Mesenchymal stem cell (in vitro differentiated cells and primary cell): ENCODE data around the gene NIF3L1. TPM values are rescaled to one million over a fixed set of nuclear protein-coding genes. Genes with fewer than 3 reads are reported as not detected.

ENCODE experiments used
- DNase-seq: peaks from one replicate; pipeline ENCODE4 v3.0.0-alpha.2; 2013
- H2AFZ ChIP-seq: one replicate; pipeline ENCODE4 v1.6.1; 2013; ENCODE audit warnings: low read depth, mild to moderate bottlenecking, control low read depth, inconsistent platforms, low read length, moderate library complexity
- H2AK5ac ChIP-seq: 2 replicates; pipeline ENCODE4 v1.6.1; 2013; ENCODE audit warnings: low read length, moderate library complexity, mild to moderate bottlenecking, inconsistent platforms; ENCODE audit not compliant: severe bottlenecking
- H2BK120ac ChIP-seq: one replicate; pipeline ENCODE4 v1.6.1; 2013; ENCODE audit warnings: low read depth, mild to moderate bottlenecking, inconsistent platforms, low read length, moderate library complexity
- H2BK12ac ChIP-seq, 2 experiments: one replicate each; pipeline ENCODE4 v1.6.1; 2013; ENCODE audit warnings: inconsistent platforms in 2 of 2, low read length in 2 of 2, mild to moderate bottlenecking in 2 of 2, moderate library complexity in 2 of 2, control low read depth in 1 of 2
- H2BK15ac ChIP-seq: one replicate; pipeline ENCODE4 v1.6.1; 2013; ENCODE audit warnings: mild to moderate bottlenecking, low read depth, inconsistent platforms; ENCODE audit not compliant: poor library complexity, severe bottlenecking
- H2BK5ac ChIP-seq: 2 replicates; pipeline ENCODE4 v1.6.1; 2013; ENCODE audit warnings: low read depth, mild to moderate bottlenecking, low read length, control low read depth, inconsistent platforms; ENCODE audit not compliant: poor library complexity, severe bottlenecking
- H3K14ac ChIP-seq, 2 experiments: one replicate each; pipeline ENCODE4 v1.6.1; 2013; ENCODE audit warnings: inconsistent platforms in 2 of 2, low read length in 2 of 2, control low read depth in 1 of 2, mild to moderate bottlenecking in 1 of 2, moderate library complexity in 1 of 2
- H3K18ac ChIP-seq, 2 experiments: one replicate each; pipeline ENCODE4 v1.6.1; 2013; ENCODE audit warnings: inconsistent platforms in 2 of 2, low read length in 2 of 2, control low read depth in 1 of 2, low read depth in 1 of 2, mild to moderate bottlenecking in 1 of 2
- H3K23ac ChIP-seq, 2 experiments: one replicate each; pipeline ENCODE4 v1.6.1; 2013; ENCODE audit warnings: inconsistent platforms in 2 of 2, low read length in 2 of 2, mild to moderate bottlenecking in 2 of 2, moderate library complexity in 2 of 2, control low read depth in 1 of 2
- H3K27ac ChIP-seq: 2 replicates; pipeline ENCODE4 v1.5.1; 2013; ENCODE audit warnings: mild to moderate bottlenecking, moderate library complexity, low read length, control low read depth, inconsistent platforms; ENCODE audit not compliant: poor library complexity, severe bottlenecking
- H3K27me3 ChIP-seq, 2 experiments: 2 replicates each; pipeline versions ENCODE4 v1.6.1 to v1.7.0; 2013; ENCODE audit warnings: low read length in 2 of 2, mild to moderate bottlenecking in 2 of 2, moderate library complexity in 2 of 2, control low read depth in 1 of 2, inconsistent platforms in 1 of 2; ENCODE audit not compliant: control insufficient read depth in 1 of 2, insufficient read depth in 1 of 2
- H3K36me3 ChIP-seq, 2 experiments: 2 replicates each; pipeline versions ENCODE4 v1.6.1 to v1.7.0; 2013; ENCODE audit warnings: low read length in 2 of 2, control low read depth in 1 of 2, inconsistent platforms in 1 of 2, low read depth in 1 of 2, mild to moderate bottlenecking in 1 of 2; ENCODE audit not compliant: insufficient read depth in 2 of 2, control insufficient read depth in 1 of 2
- H3K4ac ChIP-seq, 2 experiments: one replicate each; pipeline ENCODE4 v1.6.1; 2013; ENCODE audit warnings: inconsistent platforms in 2 of 2, low read length in 2 of 2, mild to moderate bottlenecking in 2 of 2, moderate library complexity in 2 of 2, control low read depth in 1 of 2, low read depth in 1 of 2
- H3K4me1 ChIP-seq: 2 replicates; pipeline ENCODE4 v1.6.1; 2013; ENCODE audit warnings: low read depth, low read length, control low read depth; ENCODE audit not compliant: control insufficient read depth, insufficient read depth
- H3K4me2 ChIP-seq: 2 replicates; pipeline ENCODE4 v1.6.1; 2013; ENCODE audit warnings: low read length, mild to moderate bottlenecking, inconsistent platforms; ENCODE audit not compliant: poor library complexity, severe bottlenecking
- H3K4me3 ChIP-seq, 2 experiments: 2 replicates each; pipeline versions ENCODE4 v1.5.1 to v1.7.0; 2013; ENCODE audit warnings: low read length in 2 of 2, mild to moderate bottlenecking in 2 of 2, control low read depth in 1 of 2, low read depth in 1 of 2; ENCODE audit not compliant: insufficient read depth in 1 of 2
- H3K79me1 ChIP-seq: replicated peaks from 2 replicates; pipeline ENCODE4 v1.6.1; 2013; ENCODE audit warnings: mild to moderate bottlenecking, control low read depth, low read length, inconsistent platforms; ENCODE audit not compliant: poor library complexity, severe bottlenecking
- H3K9ac ChIP-seq: 2 replicates; pipeline ENCODE4 v1.7.0; 2013; ENCODE audit warnings: mild to moderate bottlenecking, low read length, moderate library complexity
- H3K9me3 ChIP-seq: 2 replicates; pipeline ENCODE4 v1.7.0; 2013; ENCODE audit warnings: mild to moderate bottlenecking, low read length; ENCODE audit not compliant: control insufficient read depth
- H4K8ac ChIP-seq: one replicate; pipeline ENCODE4 v1.6.1; 2013; ENCODE audit warnings: inconsistent platforms, mild to moderate bottlenecking, low read length, moderate library complexity
- H4K91ac ChIP-seq: one replicate; pipeline ENCODE4 v1.6.1; 2013; ENCODE audit warnings: mild to moderate bottlenecking, low read length, inconsistent platforms
- WGBS: methylation state at CpG from one replicate; pipeline ENCODE4 v1.1.7; 2013; ENCODE audit warnings: mixed read lengths; 5-methylcytosine and 5-hydroxymethylcytosine counted together
- polyA plus RNA-seq, 2 experiments: library from polyadenylated mRNA; stranded (reverse); fragments of 200-250 nt; gene quantifications; one replicate each; pipeline ENCODE4 v1.2.3, GENCODE V29; 2013

The NIF3L1 gene
- polyA plus RNA-seq (2013, experiment 1 of 2): 17.6 TPM
- polyA plus RNA-seq (2013, experiment 2 of 2): 20.8 TPM

DNA sequence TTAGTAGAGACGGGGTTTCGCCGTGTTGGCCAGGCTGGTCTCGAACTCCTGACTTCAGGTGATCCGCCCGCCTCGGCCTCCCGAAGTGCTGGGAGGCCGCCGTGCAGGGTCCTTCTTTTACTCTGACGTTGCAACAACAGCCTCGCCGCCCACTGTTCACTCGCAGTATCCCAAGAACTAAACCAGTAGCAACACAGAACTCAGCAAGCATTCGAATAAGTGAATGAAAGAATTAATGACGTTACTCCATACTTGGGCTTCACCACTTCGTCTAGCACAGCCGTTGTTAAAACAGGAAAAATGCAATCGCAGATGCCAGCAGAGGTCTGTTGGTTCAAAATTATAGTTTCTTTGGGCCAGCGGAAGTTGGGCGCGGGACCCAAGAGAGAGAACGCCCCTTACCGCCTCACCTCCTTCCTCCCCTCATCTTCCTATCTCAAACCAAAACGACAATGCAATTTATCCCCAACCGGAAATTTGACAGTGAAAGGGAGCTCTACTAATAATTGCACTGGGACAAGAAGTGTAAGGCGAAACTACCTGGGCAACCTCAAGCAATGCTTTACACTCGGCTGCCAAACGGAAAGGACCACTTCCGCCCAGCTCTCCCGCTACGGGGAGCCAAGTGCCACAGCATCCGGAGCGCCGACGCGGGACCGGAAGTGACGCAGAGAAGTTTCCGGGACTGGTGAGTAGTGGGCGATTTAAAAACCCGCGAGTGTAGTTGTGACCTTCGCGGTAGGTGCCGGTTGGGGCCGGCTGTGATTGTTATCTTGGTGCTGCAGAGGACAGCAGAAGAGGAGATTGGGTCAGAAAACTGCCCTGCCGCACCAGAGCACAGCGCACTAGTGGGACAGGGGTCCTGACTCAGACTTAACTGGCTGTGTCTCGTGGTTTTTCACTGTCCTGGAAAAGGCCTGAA, at the start of gene NIF3L1, which contains the start of gene PPIL3:
NIF3L1 (plus strand) TSS at position 668 of the 922 bp plus-strand sequence. CDS start 2,573 bp downstream, outside the sequence.
PPIL3 (minus strand) TSS at position 374 of the 922 bp plus-strand sequence. CDS start 1,462 bp downstream, outside the sequence.
- Histone ChIP-seq H2BK12ac (no peak within 1 kb of the TSS), H4K91ac (peak within 1 kb of the TSS; percentile 75), H2AFZ (peak within 1 kb of the TSS; percentile 98), H3K4ac (peak within 1 kb of the TSS in 1 of 2 experiments; percentile 90), H3K14ac (peak within 1 kb of the TSS; percentile 9 to 81), H3K36me3 (peaks cover 13 to 25% of the 10 kb centered on the region in 2 experiments), H3K4me2 (peak within 1 kb of the TSS; percentile 82), H3K27ac (peak within 1 kb of the TSS; percentile 96), H3K27me3 (no peaks in the 10 kb centered on the region), H3K9me3 (no peaks in the 10 kb centered on the region), H4K8ac (peak within 1 kb of the TSS; percentile 99), H2AK5ac (peak within 1 kb of the TSS; percentile 35), H2BK120ac (peak within 1 kb of the TSS; percentile 34), H3K23ac (no peak within 1 kb of the TSS), H2BK15ac (no peak within 1 kb of the TSS), H2BK5ac (peak within 1 kb of the TSS; percentile 71), H3K18ac (peak within 1 kb of the TSS; percentile 79 to 90), H3K9ac (peak within 1 kb of the TSS; percentile 99), H3K4me1 (peaks cover 10% of the 10 kb centered on the region), H3K4me3 (peak within 1 kb of the TSS; percentile 88 to 98), H3K79me1 (peaks cover 23% of the 10 kb centered on the region)
- WGBS: 1% methylated on average over 47 of the region's 50 CpGs
- peak; percentile 99 for DNase-seq

DNA sequence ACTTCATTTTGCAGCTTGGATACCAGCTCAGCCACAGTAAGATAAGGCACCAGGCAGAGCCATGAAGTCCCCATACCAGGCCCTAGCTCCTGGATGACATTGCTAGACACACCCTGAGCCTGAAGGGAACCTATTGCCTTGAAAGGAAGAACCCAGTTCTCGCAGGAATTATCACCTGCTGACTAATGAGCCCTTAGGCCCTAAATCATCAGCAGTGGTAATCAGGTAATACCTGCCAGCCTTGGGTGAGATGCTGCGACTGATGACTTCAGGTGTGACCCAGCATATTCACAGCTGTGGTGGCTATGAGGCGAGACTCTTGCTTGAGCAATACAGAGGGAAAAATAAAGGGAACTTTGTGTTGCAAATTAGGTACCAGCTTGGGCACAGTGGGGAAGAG, 49.7 kb upstream of the NIF3L1 start:
- no peaks in the 10 kb centered on the region for H3K4me1 ChIP-seq

DNA sequence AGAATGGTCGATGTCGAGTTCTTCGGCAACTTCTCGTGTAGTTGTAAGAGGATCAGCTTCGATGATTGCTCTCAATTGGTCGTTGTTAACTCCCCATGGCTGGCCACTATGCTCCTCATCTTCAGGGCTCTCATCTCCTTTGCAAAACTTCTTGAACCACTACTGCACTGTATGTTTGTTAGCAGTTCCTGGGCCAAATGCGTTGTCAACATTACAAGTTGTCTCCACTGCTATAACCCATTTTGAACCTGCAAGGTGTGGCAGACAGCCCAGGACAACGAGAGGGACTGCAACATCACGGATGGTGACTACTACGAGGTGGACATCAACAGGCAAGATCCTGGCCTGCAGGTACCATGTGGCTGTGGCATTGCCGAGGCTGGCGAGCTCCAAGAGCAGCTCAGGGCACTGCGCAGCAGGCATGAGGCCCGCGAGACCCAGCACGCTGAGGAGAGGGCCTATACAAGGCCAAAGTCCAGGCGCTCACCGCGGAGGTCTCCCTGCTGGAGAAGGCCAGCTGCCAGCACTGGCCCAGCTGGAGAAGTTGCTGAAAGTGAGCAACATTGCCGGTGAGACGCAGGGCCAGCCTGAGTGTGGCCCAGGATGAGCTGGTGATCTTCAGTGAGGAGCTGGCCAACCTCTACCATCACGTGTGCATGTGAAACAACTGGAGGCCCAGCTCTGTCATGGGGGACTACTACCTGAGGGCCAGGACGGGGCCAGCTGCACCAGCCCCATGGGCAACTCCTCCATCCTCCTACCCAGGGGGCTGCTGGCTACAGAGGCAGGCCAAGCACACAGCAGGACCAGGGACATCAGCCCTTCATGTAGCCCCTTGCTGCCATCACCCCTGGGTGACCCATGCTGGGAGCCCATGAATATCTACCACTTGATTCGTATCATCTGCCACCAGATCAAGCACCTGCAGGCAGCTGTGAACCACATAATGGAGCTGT, 44.9 kb upstream of the NIF3L1 start:
- WGBS: 93% methylated on average over 24 of the region's 24 CpGs
- no peak overlapping the region for H3K4me3 ChIP-seq
- no peak overlapping the region for H3K18ac ChIP-seq
- no peak overlapping the region for H4K91ac ChIP-seq
- no peak overlapping the region for H3K27ac ChIP-seq
- H2BK15ac ChIP-seq: no peak overlapping the region
- no peak overlapping the region for H2BK12ac ChIP-seq
- no peak overlapping the region for H2AK5ac ChIP-seq
- H3K9me3 ChIP-seq: no peaks in the 10 kb centered on the region
- H3K36me3 ChIP-seq: no peaks in the 10 kb centered on the region
- H2AFZ ChIP-seq: no peak overlapping the region
- H3K14ac ChIP-seq: no peak overlapping the region
- no peak overlapping the region for H3K4me2 ChIP-seq
- H3K79me1 ChIP-seq: no peaks in the 10 kb centered on the region
- no peaks in the 10 kb centered on the region for H3K27me3 ChIP-seq
- H3K4me1 ChIP-seq: no peaks in the 10 kb centered on the region
- no peak overlapping the region for H2BK120ac ChIP-seq
- H3K23ac ChIP-seq: no peak overlapping the region
- no peak for DNase-seq
- no peak overlapping the region for H2BK5ac ChIP-seq
- no peak overlapping the region for H3K4ac ChIP-seq
- no peak overlapping the region for H4K8ac ChIP-seq
- H3K9ac ChIP-seq: no peak overlapping the region

More for the DNA sequence above, 49.7 kb upstream of the NIF3L1 start:
- Histone ChIP-seq H2BK12ac (no peak overlapping the region), H3K4me3 (no peak overlapping the region), H2AK5ac (no peak overlapping the region), H3K9me3 (peaks cover 13% of the 10 kb centered on the region), H3K14ac (no peak overlapping the region), H3K79me1 (no peaks in the 10 kb centered on the region), H3K4ac (no peak overlapping the region), H2BK5ac (no peak overlapping the region), H2BK15ac (no peak overlapping the region), H2BK120ac (no peak overlapping the region), H2AFZ (no peak overlapping the region), H3K27me3 (no peaks in the 10 kb centered on the region), H3K23ac (no peak overlapping the region), H3K4me2 (no peak overlapping the region), H3K18ac (no peak overlapping the region), H3K27ac (no peak overlapping the region), H4K8ac (no peak overlapping the region), H4K91ac (no peak overlapping the region), H3K9ac (no peak overlapping the region), H3K36me3 (no peaks in the 10 kb centered on the region)
- DNase-seq: no peak
- WGBS: 77% methylated on average over 3 of the region's 3 CpGs
